NCI-H748 (cell line): ENCODE data around the gene ABHD3.
A peak's percentile ranks its signal among the peaks of the same experiment; 100 is the strongest.
"Not testable (repeated sequence)": the region's sequence is repeated elsewhere in the genome, so short reads cannot be mapped to it uniquely, and the experiment has no call there.

ENCODE experiments used
- DNase-seq: peaks from one replicate; lab custom pipeline; 2025; ENCODE audit not compliant: unreplicated experiment; lab: John Stamatoyannopoulos, UW

The ABHD3 gene

DNA sequence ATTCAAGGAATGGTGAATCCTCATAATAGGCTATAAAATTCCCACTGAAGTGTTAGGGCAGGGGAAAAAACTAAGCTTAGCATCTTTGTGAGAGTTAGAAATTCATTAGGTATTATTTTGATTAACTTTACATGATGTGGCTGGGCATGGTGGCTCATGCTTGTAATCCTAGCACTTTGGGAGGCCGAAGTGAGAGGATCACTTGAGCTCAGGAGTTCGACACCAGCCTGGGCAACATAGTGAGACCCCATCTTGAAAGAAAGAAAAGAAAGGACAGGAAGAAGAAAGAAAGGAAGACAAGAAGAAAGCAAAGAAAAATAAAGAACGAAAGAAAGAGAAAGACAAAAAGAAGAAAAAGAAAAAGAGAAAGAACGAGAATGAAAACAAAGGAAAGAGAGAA lies 52.5 kb downstream of the ABHD3 start:
- no peak for DNase-seq

DNA sequence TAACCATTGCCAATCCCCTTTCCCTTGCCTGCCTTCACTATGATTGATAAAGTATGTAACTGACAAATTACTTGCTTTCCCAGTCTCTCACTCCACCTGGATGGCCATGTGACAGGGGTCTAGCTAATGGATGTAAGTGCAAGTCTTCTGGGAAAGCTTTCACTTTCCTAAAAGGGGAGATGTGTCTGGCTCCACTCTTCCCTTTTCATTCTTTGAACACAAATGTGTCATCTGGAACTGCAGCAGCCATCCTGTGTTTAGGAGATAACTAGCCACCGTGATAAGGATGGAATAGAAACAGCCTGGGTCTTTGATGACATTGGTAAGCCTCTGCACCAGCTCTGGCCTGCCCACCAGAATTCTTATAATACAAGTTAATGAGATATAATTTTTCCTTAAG lies 54.3 kb downstream of the ABHD3 start:
- DNase-seq: no peak

DNA sequence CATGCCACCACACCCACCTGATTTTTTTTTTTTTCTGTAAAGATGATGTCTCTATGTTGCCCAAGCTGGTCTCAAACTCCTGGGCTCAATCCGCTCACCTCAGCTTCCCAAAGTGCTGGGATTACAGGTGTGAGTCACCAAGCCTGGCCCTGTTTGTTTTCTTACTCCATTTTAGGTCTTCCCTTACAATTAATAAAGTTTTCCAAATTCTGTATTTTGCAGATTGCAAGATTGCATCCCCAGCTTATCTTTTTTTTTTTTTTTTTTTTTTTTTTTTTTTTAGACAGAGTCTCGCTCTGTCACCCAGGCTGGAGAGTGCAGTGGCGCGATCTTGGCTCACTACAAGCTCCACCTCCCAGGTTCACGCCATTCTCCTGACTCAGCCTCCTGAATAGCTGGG lies 64.2 kb downstream of the ABHD3 start:
- not testable (repeated sequence) for DNase-seq

DNA sequence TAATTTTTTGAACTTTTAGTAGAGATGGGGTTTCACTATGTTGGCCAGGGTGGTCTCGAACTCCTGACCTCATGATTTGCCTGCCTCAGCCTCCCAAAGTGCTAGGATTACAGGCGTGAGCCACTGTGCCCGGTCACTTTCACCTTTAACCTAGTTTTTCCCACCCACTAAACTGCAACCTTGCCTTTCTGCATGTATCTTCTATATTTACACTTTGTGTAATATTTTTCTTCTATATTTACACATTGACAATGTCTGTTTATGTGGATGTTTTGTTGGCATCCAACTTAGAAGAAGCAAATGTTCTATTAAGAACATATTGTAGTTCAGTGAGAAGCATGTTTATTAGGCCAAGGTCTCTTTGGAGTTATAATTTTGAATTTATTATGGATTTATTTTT lies 65.8 kb downstream of the ABHD3 start:
- no peak for DNase-seq

DNA sequence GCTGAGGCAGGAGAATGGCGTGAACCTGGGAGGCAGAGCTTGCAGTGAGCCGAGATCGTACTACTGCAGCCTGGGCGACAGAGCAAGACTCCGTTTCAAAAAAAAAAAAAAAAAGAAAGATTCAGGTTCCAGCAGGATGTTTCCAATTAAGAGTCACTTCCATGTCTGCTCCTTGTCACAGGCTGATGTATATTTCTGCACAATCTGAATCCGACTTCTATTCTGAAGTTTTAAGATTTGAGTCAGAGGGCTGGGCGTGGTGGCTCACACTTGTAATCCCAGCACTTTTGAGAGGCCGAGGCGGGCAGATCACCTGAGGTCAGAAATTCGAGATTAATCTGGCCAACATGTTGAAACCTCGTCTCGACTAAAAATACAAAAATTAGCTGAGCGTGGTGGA lies 67.8 kb downstream of the ABHD3 start:
- DNase-seq: no peak

DNA sequence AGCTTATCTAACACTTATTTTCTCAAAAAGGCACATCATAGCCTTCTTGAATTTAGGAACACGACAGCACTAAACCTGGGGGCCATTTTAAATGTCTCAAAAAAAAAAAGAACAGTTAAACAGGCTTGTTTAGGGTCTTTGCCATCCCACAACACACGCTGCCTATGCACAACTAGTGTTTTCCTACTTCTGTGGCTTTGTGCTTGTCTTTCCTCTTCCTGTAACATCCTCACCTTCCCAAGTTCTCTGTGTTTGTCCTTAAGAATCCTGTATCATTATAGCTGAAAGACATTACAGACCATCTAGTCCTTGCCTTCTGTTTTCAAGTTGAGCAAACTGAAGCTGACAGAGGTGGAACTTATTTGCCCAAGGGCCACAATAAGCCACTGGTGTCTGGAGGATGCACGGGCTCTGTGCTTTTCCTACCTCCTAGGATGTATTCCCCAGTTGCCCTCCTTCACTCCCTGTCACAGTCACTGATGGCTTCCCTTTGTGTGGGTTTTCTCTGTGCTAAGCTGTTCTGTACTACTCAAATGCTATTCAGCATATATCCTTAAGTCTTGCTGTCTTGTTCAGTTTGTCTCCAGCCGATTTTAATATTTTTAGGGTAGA lies 69.9 kb downstream of the ABHD3 start:
- DNase-seq: no peak

DNA sequence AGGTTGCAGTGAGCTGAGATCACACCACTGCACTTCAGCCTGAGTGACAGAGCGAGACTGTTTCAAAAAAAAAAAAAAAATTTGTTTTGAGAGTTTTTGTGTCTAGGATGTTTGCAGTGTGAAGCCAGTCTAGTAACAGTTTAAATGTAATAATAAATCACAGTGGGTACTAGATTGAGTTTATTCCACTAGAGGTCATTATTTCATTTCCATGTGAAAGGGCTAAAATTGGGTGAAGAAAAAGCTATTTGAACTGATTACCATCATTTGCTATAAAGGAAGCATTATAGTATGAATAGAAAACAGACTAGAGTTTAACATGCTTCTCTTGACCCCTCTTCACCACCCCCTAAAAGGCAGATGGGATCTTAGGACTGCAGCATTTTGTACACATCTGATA lies 72.2 kb downstream of the ABHD3 start:
- no peak for DNase-seq

DNA sequence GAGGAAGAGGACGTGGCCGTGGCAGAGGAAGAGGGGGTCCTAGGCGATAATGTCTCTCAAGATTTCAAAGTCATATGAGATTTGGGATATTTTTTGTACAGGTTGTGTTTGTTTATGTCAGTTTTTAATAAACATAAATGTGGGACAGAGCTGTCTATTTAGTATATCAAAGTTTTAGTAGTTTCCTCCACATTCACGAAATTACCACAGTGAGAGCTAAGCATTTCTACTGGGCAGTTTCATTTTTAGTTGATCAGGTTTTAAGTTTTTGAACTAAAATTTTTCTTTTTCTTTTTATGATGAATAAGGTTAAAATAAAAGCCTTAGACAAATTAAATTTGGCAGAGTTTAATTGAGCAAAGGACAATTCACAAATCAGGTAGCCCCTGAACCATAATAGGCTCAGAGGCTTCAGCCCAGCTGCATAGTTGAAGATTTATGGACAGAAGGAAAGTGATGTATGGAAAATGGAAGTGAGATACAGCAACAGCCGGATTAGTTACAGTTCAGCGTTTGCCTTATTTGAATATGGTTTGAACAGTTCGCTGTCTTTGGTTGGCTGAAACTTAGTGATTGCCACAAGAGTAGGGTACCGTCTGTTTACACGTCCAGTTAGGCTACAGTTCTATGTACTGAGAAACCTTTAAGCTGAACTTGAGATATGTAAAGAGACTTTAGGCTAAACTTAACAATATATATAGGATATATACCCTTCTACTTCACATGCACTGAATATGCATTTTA lies 75.3 kb downstream of the ABHD3 start:
- no peak for DNase-seq

DNA sequence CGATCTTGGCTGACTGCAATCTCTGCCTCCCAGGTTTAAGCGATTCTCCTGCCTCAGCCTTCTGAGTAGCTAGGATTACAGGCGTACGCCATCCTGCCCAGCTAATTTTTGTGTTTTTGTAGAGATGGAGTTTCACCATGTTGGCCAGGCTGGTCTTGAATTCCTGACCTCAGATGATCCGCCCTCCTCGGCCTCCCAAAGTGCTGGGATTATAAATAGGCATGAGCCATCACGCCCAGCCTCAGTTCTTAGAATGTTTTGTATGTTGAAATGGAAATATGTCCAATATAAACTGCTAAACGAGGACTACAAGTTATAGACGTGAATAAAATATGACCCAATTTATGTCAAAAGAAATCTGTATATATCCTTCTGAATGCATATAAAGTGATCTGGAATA lies 82.9 kb downstream of the ABHD3 start:
- DNase-seq: not testable (repeated sequence)

DNA sequence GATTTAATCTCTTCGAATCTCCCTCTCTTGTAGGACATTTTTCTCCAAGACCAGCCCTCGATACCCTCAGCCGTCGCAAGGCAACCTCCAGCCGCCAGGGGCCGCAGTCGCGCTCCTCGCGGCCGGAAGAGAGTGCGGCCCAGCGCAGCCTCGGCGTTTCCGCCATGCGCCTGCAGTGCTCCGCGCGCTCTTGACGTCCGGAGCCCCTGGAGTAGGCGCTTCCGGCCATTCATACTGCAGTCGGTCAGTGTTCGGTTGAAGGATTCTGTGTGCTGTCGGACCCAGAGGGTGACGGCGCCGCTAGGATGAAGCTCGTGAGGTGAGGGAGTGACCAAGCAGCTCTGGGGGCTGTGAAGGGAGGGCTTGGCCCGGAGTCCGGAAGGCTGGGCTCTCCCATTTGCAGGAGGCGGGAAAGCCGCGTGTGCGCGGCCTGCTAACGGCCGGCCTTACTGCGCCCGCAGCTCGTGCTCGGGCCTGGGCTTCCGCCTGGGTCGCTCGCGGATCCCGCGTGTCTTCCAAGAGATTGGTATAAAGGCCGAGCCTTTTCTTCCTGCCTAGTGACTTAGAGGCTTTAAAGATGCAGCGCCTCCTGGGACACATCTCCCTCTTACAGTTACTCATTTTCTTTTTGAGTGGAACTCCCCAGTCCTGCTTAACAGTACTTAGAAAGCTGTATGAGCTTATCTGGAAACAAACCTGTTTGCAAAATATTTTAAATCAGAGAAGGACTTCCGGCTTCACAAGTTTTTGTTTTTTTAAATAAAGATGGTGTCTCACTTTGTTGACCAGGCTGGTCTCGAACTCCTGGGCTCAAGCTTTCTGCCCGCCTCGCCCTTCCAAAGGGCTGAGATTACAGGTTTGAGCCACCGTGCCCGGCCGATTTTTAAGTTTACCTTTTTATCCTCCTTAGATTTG lies 92.2 kb downstream of the ABHD3 start, which contains the start of gene SNRPD1:
Gene SNRPD1, plus strand, starts transcription at position 190 of the 915 bp plus-strand sequence. Its CDS starts 116 bp downstream, at position 306.
- DNase-seq: peak; percentile 96

DNA sequence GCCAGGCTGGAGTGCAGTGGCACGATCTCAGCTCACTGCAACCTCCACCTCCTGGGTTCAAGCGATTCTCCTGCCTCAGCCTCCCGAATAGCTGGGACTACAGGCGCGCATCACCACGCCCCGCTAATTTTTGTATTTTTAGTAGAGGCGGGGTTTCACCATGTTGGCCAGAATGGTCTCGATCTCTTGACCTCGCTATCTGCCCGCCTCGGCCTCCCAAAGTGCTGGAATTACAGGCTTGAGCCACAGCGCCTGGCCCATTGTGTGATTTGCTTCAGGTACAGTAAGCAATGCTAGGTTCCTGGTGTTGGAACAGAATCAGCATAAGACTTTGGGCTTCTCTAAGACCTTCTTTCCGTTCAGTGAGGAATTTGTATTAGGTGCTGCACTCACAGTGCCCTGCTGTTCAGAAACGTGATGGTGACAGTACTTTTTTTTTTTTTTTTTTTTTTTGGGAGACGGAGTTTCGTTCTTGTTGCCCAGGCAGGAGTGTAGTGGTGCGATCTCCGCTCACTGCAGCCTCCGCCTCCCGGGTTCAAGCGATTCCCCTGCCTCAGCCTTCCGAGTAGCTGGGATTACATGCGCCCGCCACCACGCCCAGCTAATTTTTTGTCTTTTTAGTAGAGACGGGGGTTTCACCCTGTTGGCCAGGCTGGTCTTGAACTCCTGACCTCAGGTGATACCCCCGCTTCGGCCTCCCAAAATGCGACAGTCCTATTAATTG lies 93.0 kb downstream of the ABHD3 start:
- DNase-seq: peak; percentile 18

DNA sequence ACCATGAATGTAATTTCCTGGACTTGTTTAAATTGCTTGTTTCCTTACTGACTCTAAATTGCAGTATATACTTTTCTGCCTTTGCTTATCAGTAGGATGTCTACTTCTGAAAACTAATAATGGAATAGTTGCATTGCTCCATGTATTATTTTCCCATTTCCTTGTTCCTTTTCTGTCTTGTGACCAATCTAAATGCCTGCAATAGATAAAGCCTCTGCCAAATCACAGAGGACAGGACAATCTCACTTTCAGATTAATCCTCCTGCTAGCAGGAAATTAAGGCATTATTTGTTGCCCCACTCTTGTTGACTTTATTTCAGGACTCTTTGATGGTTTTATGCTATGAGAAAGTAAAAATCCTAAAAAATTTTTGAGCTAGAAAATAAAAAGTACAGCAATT lies 99.4 kb downstream of the ABHD3 start:
- DNase-seq: no peak

DNA sequence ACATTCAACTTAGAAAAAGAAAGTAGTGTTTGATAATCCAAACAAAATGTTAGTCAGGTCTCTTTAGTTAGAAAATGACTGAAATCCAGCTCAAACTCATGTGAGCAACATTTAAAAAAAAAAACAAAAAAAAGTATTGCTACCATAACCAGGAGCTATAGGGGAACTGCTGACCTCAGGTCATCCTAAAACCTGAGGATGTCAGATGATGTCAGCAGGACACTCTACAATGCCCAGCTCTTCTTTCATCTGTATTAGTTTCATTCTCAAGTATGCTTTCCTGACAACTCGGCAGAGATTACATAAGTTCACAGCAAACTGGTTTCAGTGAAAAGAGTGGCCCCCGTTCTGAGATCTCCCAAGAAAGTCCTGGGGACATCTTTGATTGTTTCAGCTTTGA lies 99.9 kb downstream of the ABHD3 start:
- no peak for DNase-seq

DNA sequence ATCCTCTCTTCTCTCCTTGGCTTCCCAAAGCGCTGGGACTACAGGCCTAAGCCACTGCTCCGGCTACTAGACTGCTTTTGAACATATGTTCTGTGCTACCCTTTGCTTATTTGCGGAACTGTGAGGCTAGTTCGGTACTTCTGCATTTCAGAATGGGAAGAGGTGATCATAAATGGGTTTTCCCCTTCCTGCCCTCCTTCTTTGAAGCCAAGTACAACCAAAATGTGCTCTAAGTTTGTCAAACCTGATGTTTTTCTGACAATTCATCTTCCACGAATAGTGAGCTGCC lies 102.3 kb downstream of the ABHD3 start:
- DNase-seq: no peak
